Naive thymus-derived CD4-positive, alpha-beta T cell (primary cell): ENCODE data around the gene AGBL1. TPM values are rescaled to one million over a fixed set of nuclear protein-coding genes. Genes with fewer than 3 reads are reported as not detected.

Experiments
- ATAC-seq: fragments of 150-1000 bp; cut with Tn5 transposase; 2 replicates; pipeline ENCODE4 v1.10.0; 2021; ENCODE audit warnings: mild to moderate bottlenecking, moderate library complexity
- CTCF ChIA-PET: fragments of 350-600 bp; sonication (Branson Sonifier 250); formaldehyde crosslinking; loops from one replicate; lab custom pipeline; 2021; ENCODE audit warnings: antibody characterized with exemption; lab: Charles Lee
- POLR2A ChIA-PET: fragments of 350-600 bp; sonication (Branson Sonifier 250); formaldehyde crosslinking; loops from one replicate; lab custom pipeline; 2021; ENCODE audit warnings: antibody characterized with exemption, inconsistent platforms; lab: Charles Lee
- DNase-seq, 9 donors: peaks; one replicate each; pipeline versions ENCODE4 v3.0.0 to v3.0.0-alpha.2; 2020 to 2022; ENCODE audit warnings: mixed read lengths in 1 of 9
- H3K27ac ChIP-seq: one replicate; pipeline ENCODE4 v1.7.0; 2013; ENCODE audit warnings: mild to moderate bottlenecking, low read depth, low read length, moderate library complexity
- H3K27me3 ChIP-seq, 2 donors: one replicate each; pipeline ENCODE4 v1.7.0; 2013; ENCODE audit warnings: low read length in 2 of 2, mild to moderate bottlenecking in 2 of 2, moderate library complexity in 2 of 2; ENCODE audit not compliant: control insufficient read depth in 2 of 2, insufficient read depth in 2 of 2
- H3K36me3 ChIP-seq, 3 experiments: 1 replicate in 2 of 3; 2 replicates in 1 of 3; pipeline ENCODE4 v1.7.0; 2013; ENCODE audit warnings: low read length in 3 of 3, mild to moderate bottlenecking in 3 of 3, moderate library complexity in 1 of 3; ENCODE audit not compliant: insufficient read depth in 3 of 3, control insufficient read depth in 2 of 3
- H3K4me1 ChIP-seq, 2 donors: one replicate each; pipeline ENCODE4 v1.7.0; 2013; ENCODE audit warnings: low read length in 2 of 2, mild to moderate bottlenecking in 2 of 2, moderate library complexity in 1 of 2; ENCODE audit not compliant: control insufficient read depth in 2 of 2, insufficient read depth in 2 of 2
- H3K4me3 ChIP-seq: 2 replicates; pipeline ENCODE4 v1.7.0; 2013; ENCODE audit warnings: mild to moderate bottlenecking, low read length
- H3K9me3 ChIP-seq, 3 experiments: 1 replicate in 2 of 3; 2 replicates in 1 of 3; pipeline ENCODE4 v1.7.0; 2013; ENCODE audit warnings: low read length in 3 of 3; ENCODE audit not compliant: control insufficient read depth in 2 of 3
- H3K27ac Mint-ChIP-seq, 9 donors: one replicate each; pipeline ENCODE4 v1.8.0; 2020 to 2022; ENCODE audit warnings: mixed read lengths in 9 of 9, mild to moderate bottlenecking in 8 of 9, moderate library complexity in 5 of 9, inconsistent platforms in 2 of 9
- H3K27me3 Mint-ChIP-seq, 5 donors: one replicate each; pipeline ENCODE4 v1.8.0; 2021 to 2022; ENCODE audit warnings: mixed read lengths in 5 of 5, mild to moderate bottlenecking in 1 of 5
- H3K36me3 Mint-ChIP-seq, 5 donors: one replicate each; pipeline ENCODE4 v1.8.0; 2020 to 2022; ENCODE audit warnings: mixed read lengths in 5 of 5, mild to moderate bottlenecking in 3 of 5, inconsistent platforms in 1 of 5
- H3K4me1 Mint-ChIP-seq, 7 donors: one replicate each; pipeline ENCODE4 v1.8.0; 2020 to 2022; ENCODE audit warnings: mixed read lengths in 7 of 7, mild to moderate bottlenecking in 3 of 7, inconsistent platforms in 1 of 7
- H3K4me3 Mint-ChIP-seq, 10 donors: one replicate each; pipeline ENCODE4 v1.8.0; 2020 to 2022; ENCODE audit warnings: mild to moderate bottlenecking in 10 of 10, mixed read lengths in 10 of 10, moderate library complexity in 6 of 10, inconsistent platforms in 2 of 10
- H3K9me3 Mint-ChIP-seq, 11 donors: one replicate each; pipeline ENCODE4 v1.8.0; 2020 to 2022; ENCODE audit warnings: mixed read lengths in 11 of 11, mild to moderate bottlenecking in 4 of 11, inconsistent platforms in 1 of 11, moderate library complexity in 1 of 11
- intact Hi-C, 2 donors: fragments of 100-400 bp; cut with micrococcal nuclease; formaldehyde crosslinking; loops; one replicate each; pipeline ENCODE4 v1.15.1; 2023
- polyA plus RNA-seq, 2 donors: library from polyadenylated mRNA; unstranded; fragments of 300-500 nt; fragmentation: Illumina TruSeq; gene quantifications; one replicate each; pipeline ENCODE4 v1.2.3, GENCODE V29; 2021
- total RNA-seq, 6 experiments: library from RNA in 5 of 6; stranded (reverse) in 5 of 6; gene quantifications; 1 replicate in 5 of 6; 2 replicates in 1 of 6; pipeline ENCODE4 v1.2.3 and lab custom pipeline; 2021 to 2026

The AGBL1 gene
- total and polyA plus RNA-seq, 7 experiments from 2014 or later, result not detected

- Mint-ChIP-seq H3K9me3 (no peaks in the 10 kb centered on the region), H3K4me1 (peaks cover 0 to 3% (median 0%) of the 10 kb centered on the region in 7 donors), H3K27ac (no peak overlapping the region), H3K4me3 (no peak overlapping the region), H3K36me3 (no peaks in the 10 kb centered on the region), H3K27me3 (peaks cover 0 to 28% (median 16%) of the 10 kb centered on the region in 5 donors)
- ChIA-PET POLR2A (no interaction called here), CTCF (interaction anchor here (0.7 kb wide), 3 partner anchors 66 to 891 kb away, joined by 3 to 4 read pairs (median 3); no protein-coding TSS in a partner anchor)
- intact Hi-C loops, result loop anchor here in 1 of 2 donors (5.0 kb wide), 1 partner anchor 524 kb away; no protein-coding TSS in a partner anchor
- DNase-seq, result no peak
- H3K27ac ChIP-seq, result no peak overlapping the region
- H3K4me1 ChIP-seq, result no peaks in the 10 kb centered on the region
- H3K36me3 ChIP-seq, result no peaks in the 10 kb centered on the region
- ATAC-seq, result no peak
- H3K27me3 ChIP-seq, result no peaks in the 10 kb centered on the region
- no peaks in the 10 kb centered on the region for H3K9me3 ChIP-seq
- H3K4me3 ChIP-seq, result no peak overlapping the region
Measured at GRCh38 chr15:86756688-86757087, 677.0 kb downstream of the AGBL1 start.

DNA sequence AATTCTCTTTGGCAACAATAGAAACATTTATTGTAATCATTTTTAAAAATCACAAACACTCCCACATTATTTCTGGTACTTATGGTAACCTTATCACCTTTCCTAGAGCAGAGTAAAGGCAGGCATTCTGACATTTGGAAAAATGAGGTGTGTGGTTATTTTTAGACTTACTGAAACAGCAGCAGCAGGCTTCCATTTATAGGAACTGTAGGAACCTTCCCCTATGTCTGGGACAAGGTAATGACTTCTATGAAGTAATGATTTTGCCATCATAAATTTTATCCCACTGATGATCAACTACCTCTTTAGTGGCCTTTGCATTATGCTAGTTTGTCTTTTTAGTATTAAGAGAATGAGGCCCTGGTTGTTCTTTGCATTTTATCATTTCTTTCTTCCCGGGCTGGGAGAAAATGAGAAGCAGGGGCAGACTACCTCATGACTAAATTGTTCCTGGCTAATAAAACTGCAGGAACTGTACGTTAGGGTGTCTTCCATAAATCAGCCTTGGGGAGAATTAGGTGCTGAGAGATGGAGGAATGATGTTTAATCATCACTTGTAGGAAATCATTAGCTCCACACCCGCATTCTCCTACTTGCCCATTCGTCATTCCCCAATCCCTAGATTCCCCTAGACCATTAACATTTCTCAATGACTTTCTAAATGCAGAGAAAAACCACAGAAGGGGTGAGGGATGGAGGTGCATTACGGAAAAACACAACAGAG, 680.3 kb downstream of the AGBL1 start:
- Mint-ChIP-seq H3K9me3 (peaks cover 0 to 2% (median 0%) of the 10 kb centered on the region in 11 donors), H3K4me1 (peaks cover 0 to 5% (median 0%) of the 10 kb centered on the region in 7 donors), H3K36me3 (no peaks in the 10 kb centered on the region), H3K27me3 (peaks cover 0 to 26% (median 20%) of the 10 kb centered on the region in 5 donors), H3K27ac (no peak overlapping the region), H3K4me3 (no peak overlapping the region)
- Histone ChIP-seq H3K36me3 (no peaks in the 10 kb centered on the region), H3K27me3 (no peaks in the 10 kb centered on the region), H3K27ac (no peak overlapping the region), H3K9me3 (no peaks in the 10 kb centered on the region), H3K4me3 (no peak overlapping the region), H3K4me1 (no peaks in the 10 kb centered on the region)
- POLR2A ChIA-PET, result no interaction called here
- DNase-seq (no peak), ATAC-seq (no peak)
- intact Hi-C loops, result loop anchor here in 1 of 2 donors (5.0 kb wide), 1 partner anchor 528 kb away; no protein-coding TSS in a partner anchor
- CTCF ChIA-PET, result no interaction called here

- ATAC-seq (no peak), DNase-seq (no peak)
- Mint-ChIP-seq H3K27ac (no peak overlapping the region), H3K4me3 (no peak overlapping the region), H3K9me3 (peaks cover 0 to 2% (median 0%) of the 10 kb centered on the region in 11 donors), H3K36me3 (no peaks in the 10 kb centered on the region), H3K27me3 (peaks cover 0 to 30% (median 7%) of the 10 kb centered on the region in 5 donors), H3K4me1 (peaks cover 0 to 2% (median 0%) of the 10 kb centered on the region in 7 donors)
- ChIA-PET CTCF (no interaction called here), POLR2A (no interaction called here)
- intact Hi-C loops, result no loop called here
- no peak overlapping the region for H3K27ac ChIP-seq
- H3K36me3 ChIP-seq, result no peaks in the 10 kb centered on the region
- no peaks in the 10 kb centered on the region for H3K9me3 ChIP-seq
- H3K27me3 ChIP-seq, result no peaks in the 10 kb centered on the region
- H3K4me1 ChIP-seq, result no peaks in the 10 kb centered on the region
- no peak overlapping the region for H3K4me3 ChIP-seq
Measured at GRCh38 chr15:86762874-86763273, 683.2 kb downstream of the AGBL1 start.

GRCh38 chr15:86764021-86764420, 684.4 kb downstream of the AGBL1 start:
- CTCF ChIA-PET, result no interaction called here
- DNase-seq, result no peak

GRCh38 chr15:86765281-86765680, 685.6 kb downstream of the AGBL1 start:
- Mint-ChIP-seq H3K27me3 (peaks cover 0 to 22% (median 5%) of the 10 kb centered on the region in 5 donors), H3K27ac (no peak overlapping the region)
- CTCF ChIA-PET, result no interaction called here

More at GRCh38 chr15:86764021-86764420, 684.4 kb downstream of the AGBL1 start:
- Histone ChIP-seq H3K27me3 (no peaks in the 10 kb centered on the region), H3K4me3 (no peak overlapping the region), H3K36me3 (no peaks in the 10 kb centered on the region), H3K9me3 (no peaks in the 10 kb centered on the region), H3K27ac (no peak overlapping the region), H3K4me1 (no peaks in the 10 kb centered on the region)
- H3K27me3 Mint-ChIP-seq, result peaks cover 0 to 30% (median 5%) of the 10 kb centered on the region in 5 donors
- no peak overlapping the region for H3K4me3 Mint-ChIP-seq
- H3K9me3 Mint-ChIP-seq, result peaks cover 0 to 2% (median 0%) of the 10 kb centered on the region in 11 donors
- H3K27ac Mint-ChIP-seq, result no peak overlapping the region
- H3K4me1 Mint-ChIP-seq, result peaks cover 0 to 2% (median 0%) of the 10 kb centered on the region in 7 donors
- H3K36me3 Mint-ChIP-seq, result no peaks in the 10 kb centered on the region
- POLR2A ChIA-PET, result no interaction called here
- intact Hi-C loops, result no loop called here
- ATAC-seq, result no peak

GRCh38 chr15:86772369-86773059, 692.8 kb downstream of the AGBL1 start:
- DNase-seq (no peak), ATAC-seq (no peak)
- Histone ChIP-seq H3K36me3 (no peaks in the 10 kb centered on the region), H3K4me3 (no peak overlapping the region), H3K9me3 (no peaks in the 10 kb centered on the region), H3K27ac (no peak overlapping the region), H3K27me3 (no peaks in the 10 kb centered on the region), H3K4me1 (no peaks in the 10 kb centered on the region)
- Mint-ChIP-seq H3K27ac (no peak overlapping the region), H3K9me3 (peaks cover 0 to 4% (median 0%) of the 10 kb centered on the region in 11 donors), H3K27me3 (no peaks in the 10 kb centered on the region), H3K4me3 (no peak overlapping the region), H3K36me3 (no peaks in the 10 kb centered on the region), H3K4me1 (no peaks in the 10 kb centered on the region)
- intact Hi-C loops, result no loop called here
- POLR2A ChIA-PET, result interaction anchor here (0.6 kb wide), 1 partner anchor 38 kb away, joined by 3 read pairs; no protein-coding TSS in a partner anchor
- CTCF ChIA-PET, result no interaction called here

More at GRCh38 chr15:86765281-86765680, 685.6 kb downstream of the AGBL1 start:
- DNase-seq (no peak), ATAC-seq (no peak)
- no peak overlapping the region for H3K4me3 ChIP-seq
- Mint-ChIP-seq H3K4me3 (no peak overlapping the region), H3K4me1 (peaks cover 0 to 2% (median 0%) of the 10 kb centered on the region in 7 donors), H3K9me3 (peaks cover 0 to 2% (median 0%) of the 10 kb centered on the region in 11 donors), H3K36me3 (no peaks in the 10 kb centered on the region)
- intact Hi-C loops, result no loop called here
- H3K36me3 ChIP-seq, result no peaks in the 10 kb centered on the region
- no peak overlapping the region for H3K27ac ChIP-seq
- H3K4me1 ChIP-seq, result no peaks in the 10 kb centered on the region
- POLR2A ChIA-PET, result no interaction called here
- H3K9me3 ChIP-seq, result no peaks in the 10 kb centered on the region
- H3K27me3 ChIP-seq, result no peaks in the 10 kb centered on the region
